ENCODE results near the gene PKMYT1. TPM values are rescaled to one million over a fixed set of nuclear protein-coding genes. Genes with fewer than 3 reads are reported as not detected.

Gene PKMYT1
- total and polyA plus RNA-seq, 9 of the 15 experiments (the other 6 are each of a cell fraction or from before 2014, with no cell fraction given), result 8.7 to 201 (median 37.8) TPM

DNA sequence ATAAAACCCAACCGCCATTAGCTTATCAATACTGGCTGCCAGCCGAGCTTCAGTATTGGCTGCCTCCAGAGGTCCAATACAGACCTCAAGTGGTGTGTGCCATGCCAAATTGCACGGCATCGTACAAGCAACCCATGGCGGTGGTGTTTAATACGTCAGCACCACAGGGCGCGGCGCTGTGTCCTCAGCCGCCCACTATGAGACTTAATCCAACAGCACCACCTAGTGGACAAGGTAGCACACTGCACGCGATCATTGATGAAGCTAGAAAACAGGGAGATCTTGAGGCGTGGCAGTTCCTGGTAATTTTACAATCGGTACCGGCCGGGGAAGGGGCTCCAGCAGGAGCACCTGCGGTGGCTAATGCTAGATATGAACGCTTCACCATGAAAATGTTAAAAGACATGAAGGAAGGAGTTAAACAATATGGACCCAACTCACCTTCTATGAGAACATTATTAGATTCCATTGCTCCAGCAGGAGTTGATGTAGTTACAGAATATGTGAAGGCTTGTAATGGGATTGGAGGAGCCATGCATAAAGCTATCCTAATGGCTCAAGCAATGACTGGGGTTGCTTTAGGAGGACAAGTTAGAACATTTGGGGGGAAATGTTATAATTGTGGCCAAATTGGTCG lies 53.1 kb downstream of the PKMYT1 start (continued):
- TF ChIP-seq, protein P1, sequence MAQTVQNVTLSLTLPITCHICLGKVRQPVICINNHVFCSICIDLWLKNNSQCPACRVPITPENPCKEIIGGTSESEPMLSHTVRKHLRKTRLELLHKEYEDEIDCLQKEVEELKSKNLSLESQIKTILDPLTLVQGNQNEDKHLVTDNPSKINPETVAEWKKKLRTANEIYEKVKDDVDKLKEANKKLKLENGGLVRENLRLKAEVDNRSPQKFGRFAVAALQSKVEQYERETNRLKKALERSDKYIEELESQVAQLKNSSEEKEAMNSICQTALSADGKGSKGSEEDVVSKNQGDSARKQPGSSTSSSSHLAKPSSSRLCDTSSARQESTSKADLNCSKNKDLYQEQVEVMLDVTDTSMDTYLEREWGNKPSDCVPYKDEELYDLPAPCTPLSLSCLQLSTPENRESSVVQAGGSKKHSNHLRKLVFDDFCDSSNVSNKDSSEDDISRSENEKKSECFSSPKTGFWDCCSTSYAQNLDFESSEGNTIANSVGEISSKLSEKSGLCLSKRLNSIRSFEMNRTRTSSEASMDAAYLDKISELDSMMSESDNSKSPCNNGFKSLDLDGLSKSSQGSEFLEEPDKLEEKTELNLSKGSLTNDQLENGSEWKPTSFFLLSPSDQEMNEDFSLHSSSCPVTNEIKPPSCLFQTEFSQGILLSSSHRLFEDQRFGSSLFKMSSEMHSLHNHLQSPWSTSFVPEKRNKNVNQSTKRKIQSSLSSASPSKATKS (CRISPR knock-in tag; IDR thresholded peaks at IDR 0.05), result no peak
- TF ChIP-seq SMARCA4 (IDR thresholded peaks at IDR 0.05) (peak; percentile 73; the same call in 1 of the 2 replicates), PML (IDR thresholded peaks at IDR 0.05; ENCODE audit: low read length) (no peak), ATF1 (CRISPR knock-in tag; IDR thresholded peaks at IDR 0.05) (peak; percentile 10; the same call in 1 of the 2 replicates), ATF1 (tag; IDR thresholded peaks at IDR 0.05) (peak; percentile 93), FOXP1 (CRISPR knock-in tag; IDR thresholded peaks at IDR 0.05) (0 out of 2 replicates have a peak, but pooled peaks have one; percentile 20), ZC3H11A (IDR thresholded peaks at IDR 0.05; ENCODE audit: low read depth, low read length) (no peak), KLF16 (IDR thresholded peaks at IDR 0.05) (peak; percentile 65; the same call in 1 of the 2 replicates), NR2C2 (CRISPR knock-in tag; IDR thresholded peaks at IDR 0.05) (no peak), NR2C2 (tag; IDR thresholded peaks at IDR 0.05) (no peak), YBX1 (IDR thresholded peaks at IDR 0.05) (no peak), RBM25 (IDR thresholded peaks at IDR 0.05; ENCODE audit: low read depth, low read length, severe bottlenecking) (no peak), HCFC1 (IDR thresholded peaks at IDR 0.05; ENCODE audit: low read depth, low read length) (peak; percentile 32), MCM7 (IDR thresholded peaks at IDR 0.05) (no peak), ZNF79 (CRISPR knock-in tag; IDR thresholded peaks at IDR 0.05; ENCODE audit: low read depth) (no peak), ZNF23 (CRISPR knock-in tag; IDR thresholded peaks at IDR 0.05) (no peak), ZKSCAN3 (CRISPR knock-in tag; IDR thresholded peaks at IDR 0.05) (no peak), RFX5 (IDR thresholded peaks at IDR 0.05; ENCODE audit: low read depth, low read length) (no peak), MEF2D (tag; conservative IDR thresholded peaks at IDR 0.05; ENCODE audit: low read depth) (no peak), DPF2 (IDR thresholded peaks at IDR 0.05) (no peak), RCOR1 (IDR thresholded peaks at IDR 0.05; ENCODE audit: borderline replicate concordance in 1 of 2, low read depth in 2 of 2, low read length in 2 of 2) (peak in 1 of 2 experiments; percentile 58; a peak in 2 of 4 replicates), DIDO1 (tag; IDR thresholded peaks at IDR 0.05; ENCODE audit: low read depth) (no peak), CTBP1 (IDR thresholded peaks at IDR 0.05; ENCODE audit: borderline replicate concordance) (peak; percentile 71; the same call in 1 of the 2 replicates)
- TF ChIP-seq, protein P2, sequence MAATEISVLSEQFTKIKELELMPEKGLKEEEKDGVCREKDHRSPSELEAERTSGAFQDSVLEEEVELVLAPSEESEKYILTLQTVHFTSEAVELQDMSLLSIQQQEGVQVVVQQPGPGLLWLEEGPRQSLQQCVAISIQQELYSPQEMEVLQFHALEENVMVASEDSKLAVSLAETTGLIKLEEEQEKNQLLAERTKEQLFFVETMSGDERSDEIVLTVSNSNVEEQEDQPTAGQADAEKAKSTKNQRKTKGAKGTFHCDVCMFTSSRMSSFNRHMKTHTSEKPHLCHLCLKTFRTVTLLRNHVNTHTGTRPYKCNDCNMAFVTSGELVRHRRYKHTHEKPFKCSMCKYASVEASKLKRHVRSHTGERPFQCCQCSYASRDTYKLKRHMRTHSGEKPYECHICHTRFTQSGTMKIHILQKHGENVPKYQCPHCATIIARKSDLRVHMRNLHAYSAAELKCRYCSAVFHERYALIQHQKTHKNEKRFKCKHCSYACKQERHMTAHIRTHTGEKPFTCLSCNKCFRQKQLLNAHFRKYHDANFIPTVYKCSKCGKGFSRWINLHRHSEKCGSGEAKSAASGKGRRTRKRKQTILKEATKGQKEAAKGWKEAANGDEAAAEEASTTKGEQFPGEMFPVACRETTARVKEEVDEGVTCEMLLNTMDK (IDR thresholded peaks at IDR 0.05; ENCODE audit: borderline replicate concordance, insufficient read depth, low read depth, low read length, poor library complexity, severe bottlenecking), result peak; percentile 59
- TF ChIP-seq, protein P3, sequence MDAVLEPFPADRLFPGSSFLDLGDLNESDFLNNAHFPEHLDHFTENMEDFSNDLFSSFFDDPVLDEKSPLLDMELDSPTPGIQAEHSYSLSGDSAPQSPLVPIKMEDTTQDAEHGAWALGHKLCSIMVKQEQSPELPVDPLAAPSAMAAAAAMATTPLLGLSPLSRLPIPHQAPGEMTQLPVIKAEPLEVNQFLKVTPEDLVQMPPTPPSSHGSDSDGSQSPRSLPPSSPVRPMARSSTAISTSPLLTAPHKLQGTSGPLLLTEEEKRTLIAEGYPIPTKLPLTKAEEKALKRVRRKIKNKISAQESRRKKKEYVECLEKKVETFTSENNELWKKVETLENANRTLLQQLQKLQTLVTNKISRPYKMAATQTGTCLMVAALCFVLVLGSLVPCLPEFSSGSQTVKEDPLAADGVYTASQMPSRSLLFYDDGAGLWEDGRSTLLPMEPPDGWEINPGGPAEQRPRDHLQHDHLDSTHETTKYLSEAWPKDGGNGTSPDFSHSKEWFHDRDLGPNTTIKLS (IDR thresholded peaks at IDR 0.05; ENCODE audit: borderline replicate concordance, low read depth), result peak; percentile 42; the same call in 1 of the 2 replicates
- TF ChIP-seq, protein P4, sequence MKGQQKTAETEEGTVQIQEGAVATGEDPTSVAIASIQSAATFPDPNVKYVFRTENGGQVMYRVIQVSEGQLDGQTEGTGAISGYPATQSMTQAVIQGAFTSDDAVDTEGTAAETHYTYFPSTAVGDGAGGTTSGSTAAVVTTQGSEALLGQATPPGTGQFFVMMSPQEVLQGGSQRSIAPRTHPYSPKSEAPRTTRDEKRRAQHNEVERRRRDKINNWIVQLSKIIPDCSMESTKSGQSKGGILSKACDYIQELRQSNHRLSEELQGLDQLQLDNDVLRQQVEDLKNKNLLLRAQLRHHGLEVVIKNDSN (CRISPR knock-in tag; IDR thresholded peaks at IDR 0.05), result no peak
